ENCODE results near the gene OAT.

The OAT gene

GRCh38 chr10:124403548-124403947 is 15.2 kb downstream of the OAT start:
- DNase-seq (ENCODE audit: low spot score), result peak; percentile 83

- no peak for DNase-seq (ENCODE audit: low spot score)
Measured at GRCh38 chr10:124402273-124402672, 16.4 kb downstream of the OAT start.

GRCh38 chr10:124401633-124402032 is 17.1 kb downstream of the OAT start:
- DNase-seq (ENCODE audit: low spot score), result no peak

- no peak for DNase-seq (ENCODE audit: low spot score)
Measured at GRCh38 chr10:124394583-124394982, 24.1 kb downstream of the OAT start.

GRCh38 chr10:124392626-124393342 is 25.9 kb downstream of the OAT start:
- no peak for DNase-seq (ENCODE audit: low spot score)

GRCh38 chr10:124390471-124391187 is 28.1 kb downstream of the OAT start:
- no peak for DNase-seq (ENCODE audit: low spot score)

- DNase-seq (ENCODE audit: low spot score), result no peak
Measured at GRCh38 chr10:124389613-124390361, 28.9 kb downstream of the OAT start.

- DNase-seq (ENCODE audit: low spot score), result peak; percentile 77
Measured at GRCh38 chr10:124388823-124389612, 29.7 kb downstream of the OAT start.

- DNase-seq (ENCODE audit: low spot score), result no peak
Measured at GRCh38 chr10:124388476-124388822, 30.3 kb downstream of the OAT start.

GRCh38 chr10:124387078-124387874 is 31.4 kb downstream of the OAT start:
- no peak for DNase-seq (ENCODE audit: low spot score)

- no peak for DNase-seq (ENCODE audit: low spot score)
Measured at GRCh38 chr10:124386186-124387077, 32.3 kb downstream of the OAT start.

GRCh38 chr10:124385627-124386185 is 33.0 kb downstream of the OAT start:
- no peak for DNase-seq (ENCODE audit: low spot score)

- no peak for DNase-seq (ENCODE audit: low spot score)
Measured at GRCh38 chr10:124384591-124385190, 34.0 kb downstream of the OAT start.

GRCh38 chr10:124384172-124384571 is 34.6 kb downstream of the OAT start:
- no peak for DNase-seq (ENCODE audit: low spot score)

- no peak for DNase-seq (ENCODE audit: low spot score)
Measured at GRCh38 chr10:124383496-124383895, 35.2 kb downstream of the OAT start.

GRCh38 chr10:124381011-124381611 is 37.6 kb downstream of the OAT start:
- DNase-seq (ENCODE audit: low spot score), result no peak

GRCh38 chr10:124380256-124380995 is 38.3 kb downstream of the OAT start:
- DNase-seq (ENCODE audit: low spot score), result no peak

GRCh38 chr10:124379609-124380193 is 39.0 kb downstream of the OAT start:
- DNase-seq (ENCODE audit: low spot score), result no peak
